HPDE6-E6E7 (cell line): Measurements from ENCODE around the gene GOLGA8T.
"Not testable (repeated sequence)": the region's sequence is repeated elsewhere in the genome, so short reads cannot be mapped to it uniquely, and the experiment has no call there.

Experiments used
- DNase-seq: peaks from one replicate; pipeline ENCODE4 v3.0.0; 2011; ENCODE audit warnings: missing footprints; ENCODE audit errors: extremely low spot score

Gene GOLGA8T, protein sequence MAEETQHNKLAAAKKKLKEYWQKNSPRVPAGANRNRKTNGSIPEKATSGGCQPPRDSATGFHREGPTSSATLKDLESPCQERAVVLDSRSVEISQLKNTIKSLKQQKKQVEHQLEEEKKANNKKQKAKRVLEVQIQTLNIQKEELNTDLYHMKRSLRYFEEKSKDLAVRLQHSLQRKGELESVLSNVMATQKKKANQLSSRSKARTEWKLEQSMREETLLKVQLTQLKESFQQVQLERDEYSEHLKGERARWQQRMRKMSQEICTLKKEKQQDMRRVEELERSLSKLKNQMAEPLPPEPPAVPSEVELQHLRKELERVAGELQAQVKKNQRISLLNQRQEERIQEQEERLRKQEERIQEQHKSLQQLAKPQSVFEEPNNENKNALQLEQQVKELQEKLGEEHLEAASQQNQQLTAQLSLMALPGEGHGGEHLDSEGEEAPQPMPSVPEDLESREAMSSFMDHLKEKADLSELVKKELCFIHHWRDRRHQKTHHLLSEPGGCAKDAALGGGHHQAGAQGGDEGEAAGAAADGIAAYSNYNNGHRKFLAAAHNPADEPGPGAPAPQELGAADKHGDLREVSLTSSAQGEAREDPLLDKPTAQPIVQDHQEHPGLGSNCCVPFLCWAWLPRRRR

DNA sequence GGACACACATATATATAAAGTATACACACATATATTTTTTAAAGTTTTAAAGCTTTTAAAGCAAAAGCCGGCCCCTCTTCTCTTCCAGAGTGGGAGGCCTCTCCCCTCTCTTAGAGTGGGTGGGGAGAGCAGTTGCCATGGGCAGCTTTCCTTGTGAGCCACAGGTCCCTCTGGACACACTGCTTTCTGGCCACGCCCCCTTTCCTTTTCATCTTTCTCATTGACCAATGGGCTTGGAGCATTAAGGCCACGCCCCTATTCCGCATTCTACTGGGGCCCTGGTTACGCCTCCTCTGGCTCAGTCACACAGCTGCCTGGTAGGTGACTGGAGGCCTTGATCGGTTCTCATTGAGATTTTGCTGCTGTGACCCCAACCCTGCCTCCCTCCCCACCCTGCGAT lies at the start of gene GOLGA8T:
Gene GOLGA8T (plus strand): TSS at position 301 of the 400 bp plus-strand sequence. CDS start 98 bp downstream, at position 399.
- not testable (repeated sequence) for DNase-seq

DNA sequence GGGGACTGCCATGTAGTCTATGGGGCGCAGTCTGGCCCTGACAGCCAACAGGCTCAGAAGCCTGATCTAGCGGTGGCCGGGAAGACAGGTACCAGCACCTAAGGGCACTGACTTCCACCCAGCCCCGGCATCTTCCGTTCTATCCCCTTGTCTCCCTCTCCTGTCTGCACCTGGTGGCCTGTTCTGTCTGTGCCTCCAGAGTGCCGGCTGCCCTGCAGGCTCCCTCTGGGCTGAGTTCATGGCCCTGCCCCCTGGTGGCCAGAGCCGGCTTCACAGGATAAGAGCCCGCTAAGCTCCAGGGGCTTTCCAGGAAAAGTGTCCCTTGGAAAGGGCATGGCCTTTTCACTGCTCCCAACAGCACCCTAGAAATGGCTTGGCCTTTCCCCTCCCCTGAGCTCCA lies 37.0 kb upstream of the GOLGA8T start:
- DNase-seq: not testable (repeated sequence)

DNA sequence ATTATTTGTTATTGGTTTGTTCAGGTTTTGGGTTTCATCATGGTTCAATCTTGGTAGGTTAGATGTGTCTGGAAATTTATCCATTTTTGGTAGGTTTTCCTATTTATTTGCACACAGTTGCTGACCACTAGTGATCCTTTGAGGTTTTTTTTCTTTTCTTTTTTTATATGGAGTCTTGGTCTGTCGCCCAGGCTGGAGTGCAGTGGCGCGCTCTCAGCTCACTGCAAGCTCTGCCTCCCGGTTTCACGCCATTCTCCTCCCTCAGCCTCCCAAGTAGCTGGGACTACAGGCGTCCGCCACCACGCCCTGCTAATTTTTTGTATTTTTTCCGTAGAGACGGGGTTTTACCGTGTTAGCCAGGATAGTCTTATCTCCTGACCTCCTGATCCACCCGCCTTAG lies 32.0 kb upstream of the GOLGA8T start:
- DNase-seq: not testable (repeated sequence)

DNA sequence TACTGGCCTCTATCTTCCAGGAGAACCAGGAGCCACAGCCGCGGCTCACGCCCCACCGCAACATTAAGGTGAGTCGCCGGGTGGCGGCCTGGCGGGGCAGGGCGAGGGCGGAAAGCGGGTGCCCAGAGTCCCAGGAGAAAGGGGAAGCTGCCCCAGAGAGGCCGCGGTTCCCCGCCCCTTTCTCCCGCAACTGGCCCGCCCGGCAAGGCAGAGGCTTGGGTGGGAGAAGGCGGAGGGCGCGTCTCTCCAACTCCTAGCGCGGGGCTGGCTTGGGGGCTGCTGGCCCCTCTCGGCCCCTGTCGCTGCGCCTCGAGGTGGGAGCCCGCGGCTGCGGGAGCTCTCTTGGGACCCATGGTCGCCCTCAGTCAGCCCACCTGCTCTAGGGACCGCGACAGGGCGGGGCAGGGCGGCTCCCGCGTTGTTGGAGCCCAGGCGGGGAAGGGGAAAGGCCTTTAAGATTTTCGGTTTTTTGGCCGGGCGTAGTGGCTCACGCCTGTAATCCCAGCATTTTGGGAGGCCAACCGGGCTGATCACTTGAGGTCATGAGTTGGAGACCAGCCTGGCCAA lies 30.8 kb upstream of the GOLGA8T start:
- DNase-seq: not testable (repeated sequence)

DNA sequence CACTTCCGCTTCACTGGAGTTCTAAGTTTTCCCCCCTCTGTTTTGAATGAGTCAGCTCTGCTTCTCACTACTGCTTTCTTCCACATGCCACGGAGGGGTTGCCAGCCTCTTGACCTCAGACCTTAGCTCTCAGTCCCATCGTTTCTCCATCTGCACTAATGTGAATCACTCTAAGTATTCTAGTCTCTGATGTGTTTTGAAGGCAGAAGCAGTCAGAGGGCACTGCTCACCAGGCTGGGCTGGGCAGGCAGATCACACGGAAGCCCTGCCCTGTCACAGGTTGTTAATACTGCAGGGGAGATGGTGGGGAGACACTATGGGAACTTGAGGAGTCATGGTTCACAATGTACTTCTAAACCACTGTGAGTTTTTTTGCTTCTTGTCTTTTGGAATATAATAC lies 24.3 kb upstream of the GOLGA8T start:
- not testable (repeated sequence) for DNase-seq

DNA sequence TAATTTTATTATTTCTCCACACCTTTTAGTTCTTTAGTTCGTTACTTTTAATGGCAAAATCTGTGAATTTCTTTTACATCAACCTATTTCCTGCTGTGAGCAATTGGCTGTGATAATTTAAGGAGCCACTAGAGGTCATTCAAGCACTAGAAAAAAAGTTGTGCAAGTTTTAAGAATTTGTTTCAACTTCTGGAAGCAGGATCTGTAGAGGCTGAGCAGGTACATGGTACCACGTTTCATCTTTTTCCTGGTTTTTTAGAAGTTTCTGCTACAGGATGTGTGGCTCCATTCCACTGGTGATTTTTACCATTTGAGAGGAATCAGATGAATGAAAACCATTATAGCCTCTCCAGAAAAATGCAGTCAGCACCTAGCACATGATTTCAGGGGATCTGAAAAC lies 4.8 kb upstream of the GOLGA8T start:
- not testable (repeated sequence) for DNase-seq

DNA sequence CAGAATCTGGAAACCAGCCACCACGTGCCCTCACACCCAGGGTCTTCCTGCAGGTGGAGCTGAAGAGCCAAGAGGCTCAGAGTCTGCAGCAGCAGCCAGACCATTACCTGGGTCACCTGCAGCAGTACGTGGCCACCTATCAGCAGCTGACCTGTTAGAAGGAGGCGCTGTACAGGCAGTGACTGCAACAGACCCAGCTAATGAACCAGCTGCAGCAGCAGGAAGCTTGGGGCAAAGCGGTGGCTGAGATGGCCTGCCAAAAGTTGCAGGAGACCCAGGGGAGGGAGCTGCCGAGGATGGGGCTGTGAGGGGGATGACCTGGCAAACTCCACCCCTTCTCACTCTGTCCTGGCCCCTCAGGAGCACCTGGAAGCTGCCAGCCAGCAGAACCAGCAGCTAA lies 8.4 kb downstream of the GOLGA8T start:
- not testable (repeated sequence) for DNase-seq

DNA sequence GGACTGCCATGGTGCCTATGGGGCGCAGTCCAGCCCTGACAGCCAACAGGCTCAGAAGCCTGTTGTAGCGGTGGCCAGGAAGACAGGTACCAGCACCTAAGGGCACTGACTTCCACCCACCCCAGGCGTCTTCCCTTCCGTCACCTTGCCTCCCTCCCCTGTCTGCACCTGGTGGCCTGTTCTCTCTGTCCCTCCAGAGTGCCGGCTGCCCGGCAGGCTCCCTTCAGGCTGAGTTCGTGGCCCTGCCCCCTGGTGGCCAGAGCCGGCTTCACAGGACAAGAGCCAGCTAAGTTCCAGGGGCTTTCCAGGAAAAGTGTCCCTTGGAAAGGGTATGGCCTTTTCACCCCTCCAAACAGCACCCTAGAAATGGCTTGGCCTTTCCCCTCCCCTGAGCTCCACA lies 15.0 kb downstream of the GOLGA8T start:
- DNase-seq: not testable (repeated sequence)

DNA sequence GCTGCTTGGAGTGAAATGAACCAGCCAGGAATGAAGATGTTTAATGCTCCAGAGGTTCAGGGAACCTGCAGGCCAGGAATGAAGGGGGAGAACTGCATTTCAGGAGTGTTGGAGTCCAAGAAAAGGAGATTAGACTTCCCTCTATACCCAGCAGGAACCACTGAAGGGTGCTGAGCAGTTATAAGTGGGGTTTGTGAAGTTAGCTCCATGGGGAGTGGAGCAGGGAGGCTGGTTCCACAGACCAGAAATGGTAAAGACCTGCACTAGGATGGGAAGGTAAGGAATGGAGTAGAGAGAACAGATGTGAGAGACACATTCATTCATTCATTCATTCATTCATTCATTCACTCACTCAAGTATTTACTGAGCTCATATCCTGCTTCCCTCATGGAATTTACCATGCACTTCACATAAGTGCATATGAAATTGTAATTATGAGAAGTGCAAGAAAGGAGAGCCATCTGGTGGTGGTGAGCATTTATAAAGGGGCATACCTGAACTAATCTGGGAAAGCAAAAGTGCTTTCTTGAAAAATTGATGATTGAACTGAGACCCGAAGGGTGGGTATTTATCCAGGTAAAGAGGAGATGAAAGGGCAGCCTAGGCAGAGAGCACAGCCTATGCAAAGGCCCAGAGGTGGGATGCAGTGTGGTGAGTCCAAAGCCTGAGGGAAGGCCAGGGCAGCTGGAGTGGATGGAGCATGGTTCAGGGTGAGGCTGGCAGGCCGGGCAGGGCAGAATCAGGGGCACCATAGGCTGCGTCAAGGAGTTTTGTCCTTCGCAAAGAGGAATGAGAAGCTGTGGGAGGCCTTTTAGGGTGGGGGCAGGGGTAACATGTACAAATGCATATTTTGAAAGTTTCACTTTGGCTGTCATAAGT lies 27.9 kb downstream of the GOLGA8T start:
- DNase-seq: not testable (repeated sequence)

DNA sequence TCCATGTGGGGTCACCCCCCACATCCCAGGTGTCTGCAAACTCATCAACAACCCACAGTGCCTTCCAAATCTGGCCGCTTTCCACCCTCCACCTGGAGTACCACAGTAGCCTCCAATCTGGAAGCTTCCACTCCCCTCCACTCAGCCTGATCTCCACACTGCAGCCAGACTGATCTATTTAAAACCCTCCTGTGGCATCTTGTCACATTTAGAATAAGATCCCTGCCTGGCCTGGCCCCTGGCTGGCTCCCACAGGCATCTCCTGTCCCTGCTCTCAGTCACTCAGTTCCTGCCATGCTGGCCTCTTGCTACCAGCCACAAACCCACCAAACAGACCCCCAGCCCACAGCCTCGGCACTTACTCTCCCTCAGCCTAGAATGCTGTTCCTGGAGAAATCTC lies 28.9 kb downstream of the GOLGA8T start:
- not testable (repeated sequence) for DNase-seq

DNA sequence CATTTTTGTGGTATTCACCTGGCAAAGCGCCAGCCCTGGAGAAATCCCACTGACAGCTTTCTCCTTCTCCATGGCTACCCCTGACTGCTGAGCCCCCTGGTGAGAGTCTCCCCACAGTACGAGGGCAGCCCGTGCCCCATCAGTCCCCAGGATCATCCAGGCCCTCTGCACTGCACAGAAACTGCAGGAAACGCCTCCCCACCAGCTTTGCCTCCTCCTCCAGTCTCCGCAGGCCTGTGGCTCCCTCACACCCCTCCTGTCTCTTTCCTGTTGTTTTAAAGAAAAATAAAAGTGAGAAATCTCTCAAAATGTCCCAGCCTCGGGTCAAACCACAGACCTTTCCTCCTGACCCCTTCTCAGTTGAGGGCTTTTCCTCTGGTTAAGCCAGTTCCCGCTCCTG lies 29.4 kb downstream of the GOLGA8T start:
- DNase-seq: not testable (repeated sequence)

DNA sequence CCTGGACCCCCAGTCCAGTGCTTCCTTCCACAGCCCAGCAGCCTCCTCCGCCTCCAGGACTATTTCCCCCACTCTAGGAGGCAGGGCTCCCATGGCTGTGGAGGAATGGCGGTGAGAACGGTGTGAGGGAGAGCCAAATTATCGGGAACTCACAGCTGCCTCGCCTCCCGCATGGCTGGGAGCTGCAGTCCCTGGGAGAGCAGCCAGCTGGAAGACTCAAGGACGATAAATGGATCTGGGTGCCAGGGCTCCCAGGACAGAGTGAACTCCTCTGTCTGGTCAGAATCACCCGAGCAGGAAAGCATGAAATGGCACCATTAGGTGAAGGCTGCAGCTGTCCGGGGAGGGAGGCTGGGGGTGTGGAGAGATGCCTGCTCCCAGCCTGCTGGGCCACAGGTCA lies 32.6 kb downstream of the GOLGA8T start:
- DNase-seq: not testable (repeated sequence)

DNA sequence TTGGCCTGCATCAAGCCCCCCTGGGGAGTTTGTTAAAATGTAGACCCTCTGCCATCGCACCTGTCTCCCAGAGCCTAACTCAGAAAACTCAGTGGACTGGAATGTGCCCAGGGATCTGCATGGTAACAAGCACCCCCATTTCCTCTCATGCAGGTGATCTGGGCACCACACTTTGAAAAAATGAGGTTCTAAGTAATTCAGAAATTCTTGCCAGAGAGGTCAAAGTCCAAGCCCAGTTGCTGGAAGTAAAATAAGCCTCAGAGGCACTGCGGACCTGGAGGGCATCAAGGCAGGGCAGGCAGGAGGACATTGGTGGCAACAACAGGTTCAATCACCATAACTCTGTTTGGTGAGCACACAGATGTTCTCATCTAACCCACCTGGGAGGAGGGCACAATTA lies 33.0 kb downstream of the GOLGA8T start:
- DNase-seq: not testable (repeated sequence)

DNA sequence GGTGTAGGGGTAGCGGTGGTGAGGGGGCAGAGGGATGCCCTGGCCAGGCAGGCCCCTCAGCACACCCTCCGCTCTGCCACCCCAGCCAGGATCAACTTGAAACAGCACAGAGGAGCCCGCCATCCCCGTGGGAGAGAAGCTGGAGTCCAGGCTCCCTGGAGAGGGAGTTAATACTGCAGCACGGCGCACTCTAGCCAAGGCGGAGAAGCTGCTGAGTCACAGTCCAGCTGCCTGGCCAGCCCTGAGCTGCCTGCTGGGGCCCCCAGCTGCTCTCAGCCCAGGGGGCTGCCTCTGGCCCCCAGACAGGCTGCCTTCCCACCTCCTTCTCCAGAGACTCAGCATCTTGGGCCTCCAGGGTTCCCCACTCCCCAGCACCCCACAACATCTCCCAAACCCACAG lies 36.6 kb downstream of the GOLGA8T start:
- not testable (repeated sequence) for DNase-seq

DNA sequence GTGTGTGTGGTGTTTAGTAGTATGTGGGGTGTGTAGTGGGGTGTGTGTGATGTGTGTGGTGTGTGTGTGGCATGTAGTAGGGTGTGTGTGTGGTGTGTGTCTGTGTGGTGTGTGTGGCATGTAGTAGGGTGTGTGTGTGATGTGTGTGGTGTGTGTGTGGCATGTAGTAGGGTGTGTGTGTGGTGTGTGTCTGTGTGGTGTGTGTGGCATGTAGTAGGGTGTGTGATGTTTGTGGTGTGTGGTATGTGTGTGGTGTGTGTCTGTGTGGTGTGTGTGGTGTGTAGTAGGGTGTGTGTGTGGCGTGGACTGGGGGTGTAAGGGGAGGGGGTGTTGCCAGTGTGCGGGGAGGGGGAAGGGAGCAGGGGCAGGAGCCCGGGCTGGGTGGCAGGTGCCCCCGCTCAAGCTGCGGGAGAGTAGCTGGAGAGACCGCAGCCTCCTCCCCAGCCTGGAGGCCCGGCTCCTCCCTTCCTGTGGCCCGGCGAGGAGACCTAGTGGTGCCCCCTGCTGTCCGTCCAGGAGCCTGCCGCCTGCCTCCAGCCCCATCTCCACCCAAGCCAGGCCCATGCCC lies 38.3 kb downstream of the GOLGA8T start:
- not testable (repeated sequence) for DNase-seq

DNA sequence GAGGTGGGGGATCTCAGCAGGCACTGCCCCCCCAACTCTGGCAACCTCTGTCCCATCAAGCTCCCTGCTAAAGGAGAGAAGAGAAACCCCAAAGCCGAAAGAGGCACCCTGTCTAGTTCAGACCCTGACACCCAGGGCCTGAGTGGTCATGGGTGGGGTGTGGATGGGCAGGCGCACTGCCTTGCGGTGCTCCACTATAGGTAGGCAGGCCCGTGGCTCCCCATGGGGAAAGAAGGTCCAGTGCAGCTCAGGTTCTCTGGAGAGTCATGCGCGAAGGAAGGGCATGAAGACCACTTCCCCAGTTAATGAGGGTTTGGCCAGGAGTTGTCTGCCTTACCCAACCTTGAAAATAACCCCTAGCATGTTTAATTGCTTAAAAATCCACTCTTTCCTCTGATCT lies 40.4 kb downstream of the GOLGA8T start:
- DNase-seq: not testable (repeated sequence)

DNA sequence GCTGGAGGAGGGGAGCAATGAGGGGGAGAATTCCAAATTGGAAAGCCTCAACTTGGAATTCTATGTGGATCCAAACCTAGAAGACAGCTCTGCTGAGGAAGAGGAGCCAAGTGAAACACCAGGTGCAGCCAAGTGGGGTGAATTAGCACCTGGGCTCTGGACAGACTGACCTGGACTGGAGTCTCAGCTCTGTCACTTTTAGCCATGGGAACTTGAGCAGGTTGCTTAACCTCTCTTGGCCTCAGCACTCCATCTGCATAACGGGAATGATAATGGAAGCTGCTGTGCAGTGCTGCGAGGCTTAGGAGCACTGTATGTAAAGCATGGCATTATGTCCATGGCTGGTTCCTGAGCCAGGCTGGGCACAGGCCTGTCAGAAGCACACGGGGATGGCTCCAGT lies 41.8 kb downstream of the GOLGA8T start:
- not testable (repeated sequence) for DNase-seq

DNA sequence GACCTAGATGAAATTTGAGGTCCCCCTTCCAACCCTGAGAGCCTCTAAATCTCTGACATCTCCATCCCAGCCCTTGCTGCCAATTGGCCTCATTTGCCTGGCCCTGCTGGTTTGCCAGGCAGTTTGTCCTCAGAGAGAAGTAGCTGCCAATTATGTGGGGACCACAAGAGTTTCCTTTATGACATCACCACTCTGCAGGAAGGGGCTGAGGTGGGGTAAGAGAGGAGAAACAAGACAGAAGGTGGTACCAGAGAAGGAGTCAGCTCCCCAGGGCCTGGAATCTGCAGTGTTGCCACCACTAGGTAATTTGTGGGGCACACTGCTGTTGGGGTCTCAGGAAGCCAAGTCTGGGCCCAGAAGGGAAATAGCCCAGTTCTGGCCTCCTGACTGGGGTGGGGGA lies 45.0 kb downstream of the GOLGA8T start:
- not testable (repeated sequence) for DNase-seq

DNA sequence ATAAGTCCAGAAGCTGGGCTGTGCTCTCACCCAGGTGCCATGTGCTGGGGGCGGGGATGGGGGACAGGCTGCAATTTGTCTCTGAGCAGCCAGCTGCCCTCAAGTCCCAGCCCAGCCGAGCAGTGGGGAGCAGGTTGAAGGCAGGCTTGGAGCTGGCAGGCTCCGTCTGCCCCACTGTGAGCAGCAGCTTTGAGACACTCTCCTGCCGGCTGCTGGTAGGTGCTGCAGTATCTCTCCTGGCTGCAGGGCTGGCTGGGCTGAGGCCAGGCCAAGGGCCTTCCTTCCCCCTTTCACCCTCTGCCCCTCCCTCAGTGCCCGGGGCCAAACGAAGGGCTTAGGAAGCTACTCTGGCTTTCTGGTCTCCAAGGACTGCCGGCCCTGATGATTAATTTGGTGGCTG lies 50.6 kb downstream of the GOLGA8T start:
- not testable (repeated sequence) for DNase-seq

DNA sequence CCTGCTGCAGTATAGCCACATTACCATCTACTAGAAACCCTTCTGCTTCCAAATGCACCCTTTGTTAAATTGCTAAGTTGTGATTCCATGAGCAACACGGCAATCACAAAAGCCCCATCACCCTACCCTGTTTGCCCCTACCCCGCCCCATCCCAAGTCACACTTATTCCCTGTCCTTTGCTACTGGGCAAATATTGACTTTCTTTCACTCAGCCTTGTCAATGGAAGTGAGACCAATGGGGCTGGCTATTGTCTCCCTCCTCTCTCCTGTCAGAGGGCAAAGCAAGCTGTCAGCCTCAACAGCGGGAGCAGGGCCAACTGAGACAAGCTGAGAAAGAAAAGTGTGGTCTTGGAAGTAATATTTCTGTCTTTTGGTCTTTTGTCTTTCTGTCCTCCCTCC lies 52.6 kb downstream of the GOLGA8T start:
- not testable (repeated sequence) for DNase-seq

DNA sequence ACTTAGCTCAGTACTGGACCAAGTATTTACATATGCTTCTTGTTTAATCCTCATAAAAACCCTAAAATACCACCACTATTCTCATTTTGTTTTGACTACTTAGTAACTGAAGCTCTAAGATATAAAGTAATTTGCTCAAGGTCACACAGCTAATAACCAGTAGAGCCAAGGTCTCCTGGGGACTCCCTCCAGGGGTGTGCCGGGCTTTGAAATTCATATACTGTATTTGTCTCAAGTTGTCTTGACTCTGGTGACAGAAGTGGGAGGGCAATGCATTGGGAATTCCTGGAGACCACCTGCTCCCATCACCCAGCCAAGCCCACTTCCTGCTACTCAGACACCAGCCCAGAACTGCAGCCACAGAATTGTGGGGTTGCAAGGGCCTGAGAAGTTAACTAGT lies 54.9 kb downstream of the GOLGA8T start:
- DNase-seq: not testable (repeated sequence)
